NOMO-1 treated with dmso at 0.1 percent for 144 hours (cell line): ENCODE data around the gene ZNF208.
"Not testable (repeated sequence)": the region's sequence is repeated elsewhere in the genome, so short reads cannot be mapped to it uniquely, and the experiment has no call there.

Experiments
- DNase-seq: peaks from one replicate; lab custom pipeline; 2025; ENCODE audit not compliant: unreplicated experiment; lab: John Stamatoyannopoulos, UW

The ZNF208 gene

DNA sequence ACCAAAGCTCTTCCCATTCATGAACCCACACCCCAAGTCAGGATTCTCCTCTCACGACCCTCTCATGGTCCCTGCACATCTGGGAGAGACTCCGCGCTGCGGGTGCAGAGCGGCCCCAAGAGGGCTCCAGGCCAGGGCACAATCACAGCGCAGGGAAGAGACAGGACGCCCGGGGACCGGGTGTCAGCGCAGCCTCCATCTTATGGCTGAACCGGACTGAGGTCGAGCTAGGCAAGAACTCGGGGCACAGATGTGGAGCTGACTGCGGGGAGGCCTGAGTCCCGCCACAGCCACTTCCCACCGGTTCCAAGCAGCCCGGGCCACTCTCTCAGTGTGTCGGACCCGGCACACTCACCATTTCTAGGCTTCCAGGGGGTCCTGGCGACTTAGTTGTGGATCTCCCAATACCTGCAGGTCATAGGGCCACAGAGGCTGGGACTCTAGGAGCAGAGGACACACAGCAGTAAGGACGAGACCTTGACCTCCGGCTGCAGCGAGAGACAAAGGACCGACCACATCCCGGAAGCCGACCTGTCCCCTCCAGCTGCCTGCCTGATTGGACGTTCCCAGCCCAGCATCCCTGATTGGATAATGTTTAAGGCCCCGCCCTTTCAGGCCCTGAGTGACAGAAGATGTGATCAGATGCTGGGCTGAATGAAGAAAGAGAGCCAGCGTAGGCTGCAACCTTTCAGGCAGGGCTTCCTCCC, at the start of gene ZNF208:
Gene ZNF208 (minus strand): TSS at position 507 of the 707 bp plus-strand sequence. CDS start 149 bp downstream, at position 358.
- DNase-seq = not testable (repeated sequence)

DNA sequence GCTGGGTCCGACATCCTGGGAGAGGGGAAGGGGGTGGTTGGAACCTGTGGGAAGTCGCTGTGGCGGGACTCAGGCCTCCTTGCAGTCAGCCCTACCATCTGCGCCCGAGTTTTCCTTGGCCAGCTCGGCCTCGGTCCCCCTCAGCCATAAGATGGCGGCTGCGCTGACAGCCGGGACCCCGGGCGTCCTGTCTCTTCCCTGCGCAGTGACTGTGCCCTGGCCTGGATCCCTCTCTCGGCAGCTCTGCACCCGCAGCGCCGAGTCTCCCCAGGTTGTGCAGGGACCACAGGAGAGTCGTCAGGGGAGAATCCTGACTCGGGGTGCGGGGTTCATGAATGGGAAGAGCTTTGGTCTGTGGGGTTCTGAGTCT, 41.9 kb upstream of the ZNF208 start:
- no peak for DNase-seq

DNA sequence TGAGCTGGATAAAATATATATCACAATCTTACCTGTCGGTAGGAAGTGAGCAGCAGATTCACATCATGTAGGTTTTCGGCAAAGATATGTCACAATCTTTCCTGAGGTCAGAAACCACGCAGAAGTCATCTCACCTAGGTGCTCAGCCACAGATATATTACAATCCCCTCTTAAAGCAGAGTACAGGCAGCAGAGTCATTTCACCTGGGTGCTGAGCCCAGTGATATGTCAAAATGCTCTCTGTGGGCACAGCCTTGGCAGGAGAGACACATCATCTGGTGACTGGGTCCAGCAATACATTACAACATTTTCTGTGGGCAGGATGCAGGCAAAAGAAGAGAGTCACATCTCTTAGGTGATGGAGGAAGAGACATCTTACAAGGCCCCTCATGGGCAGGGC, 30.4 kb upstream of the ZNF208 start:
- not testable (repeated sequence) for DNase-seq

DNA sequence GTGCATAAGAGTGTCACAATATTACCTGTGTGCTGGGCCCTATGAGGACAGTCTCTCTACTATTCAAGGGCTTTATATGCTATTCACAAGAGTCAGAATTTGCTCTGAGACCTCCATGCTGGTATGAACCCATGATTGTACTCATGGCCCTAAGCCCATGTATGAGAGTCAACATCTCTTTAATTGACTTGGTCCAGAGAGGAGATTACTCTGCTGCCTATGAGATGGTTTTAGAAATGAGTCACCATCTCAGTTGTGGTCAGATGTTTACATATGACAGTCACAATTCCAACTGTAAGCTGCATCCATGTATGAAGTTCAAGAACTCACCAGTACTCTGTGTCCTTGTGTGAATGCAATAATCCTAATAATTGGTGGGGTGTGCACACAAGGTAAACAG, 19.9 kb upstream of the ZNF208 start:
- no peak for DNase-seq

DNA sequence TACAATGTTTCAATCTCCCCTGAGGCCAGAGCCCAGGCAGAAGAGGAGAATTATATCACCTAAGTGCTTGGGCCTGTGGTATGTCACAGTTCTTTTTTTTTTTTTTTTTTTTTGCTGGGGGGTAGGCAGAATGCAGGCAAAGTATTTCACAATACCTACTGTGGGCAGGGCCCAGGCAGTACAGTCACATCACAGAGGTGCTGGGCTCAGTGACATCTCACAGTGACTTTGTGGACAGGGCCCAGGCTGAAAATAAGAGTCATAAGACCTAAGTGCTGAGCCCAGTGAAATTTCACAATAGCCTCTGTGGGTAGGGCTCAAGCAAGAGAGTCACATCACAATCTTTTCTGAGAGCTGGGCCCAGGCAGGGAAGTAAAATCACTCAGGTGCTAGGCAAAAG, 15.9 kb upstream of the ZNF208 start:
- no peak for DNase-seq

DNA sequence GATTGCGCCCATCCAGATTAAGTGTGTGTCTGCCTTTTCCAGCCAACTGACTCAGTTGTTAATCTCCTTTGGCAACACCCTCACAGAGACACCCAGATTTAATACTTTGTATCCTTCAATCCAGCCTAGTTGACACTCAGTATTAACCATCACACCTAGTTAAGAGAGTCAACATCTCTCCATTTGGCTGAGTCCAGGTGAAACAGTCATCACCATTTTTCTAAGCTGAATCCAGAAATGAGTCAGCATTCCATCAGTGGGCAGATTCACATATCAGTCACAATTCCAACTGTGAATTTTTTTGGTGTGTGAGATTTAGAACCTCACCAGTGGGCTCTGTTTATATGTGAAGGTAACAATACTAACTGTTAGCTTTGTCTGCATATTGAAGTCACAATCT, 14.8 kb upstream of the ZNF208 start:
- not testable (repeated sequence) for DNase-seq

DNA sequence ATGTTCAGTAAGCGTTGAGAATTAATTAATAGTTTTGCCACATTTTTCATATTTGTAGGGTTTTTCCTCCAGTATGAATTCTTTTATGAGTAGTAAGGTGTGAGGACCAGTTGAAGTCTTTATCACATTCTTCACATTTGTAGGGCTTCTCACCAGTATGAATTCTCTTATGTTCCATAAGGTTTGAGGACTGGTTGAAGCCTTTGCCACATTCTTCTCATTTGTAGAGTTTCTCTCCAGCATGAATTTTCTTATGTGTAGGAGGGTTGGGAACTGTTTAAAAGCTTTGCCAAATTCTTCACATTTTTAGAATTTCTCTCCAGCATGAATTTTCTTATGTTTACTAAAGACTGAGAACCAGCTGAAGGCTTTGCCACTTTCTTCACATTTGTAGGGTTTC, 40.3 kb downstream of the ZNF208 start:
- no peak for DNase-seq

DNA sequence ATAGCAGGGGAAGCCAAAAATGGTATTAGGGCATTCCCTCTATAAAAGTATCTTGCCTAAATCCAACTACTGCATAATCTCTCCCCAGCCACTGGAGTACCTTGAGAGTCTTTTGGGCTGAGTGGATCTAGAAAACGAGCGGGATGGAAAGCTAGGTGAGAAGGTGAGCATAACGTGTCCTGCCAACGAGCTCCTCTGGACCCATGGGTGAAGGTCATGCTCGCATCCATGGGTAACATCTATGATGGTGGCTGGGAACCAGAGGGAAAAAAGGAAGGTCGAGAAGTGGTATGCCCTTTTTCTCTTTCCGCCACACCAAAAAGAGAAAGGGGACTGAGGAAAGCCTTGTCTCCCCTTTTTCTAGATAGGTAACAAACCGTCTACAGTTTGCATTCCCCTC, 63.0 kb downstream of the ZNF208 start:
- DNase-seq = no peak

DNA sequence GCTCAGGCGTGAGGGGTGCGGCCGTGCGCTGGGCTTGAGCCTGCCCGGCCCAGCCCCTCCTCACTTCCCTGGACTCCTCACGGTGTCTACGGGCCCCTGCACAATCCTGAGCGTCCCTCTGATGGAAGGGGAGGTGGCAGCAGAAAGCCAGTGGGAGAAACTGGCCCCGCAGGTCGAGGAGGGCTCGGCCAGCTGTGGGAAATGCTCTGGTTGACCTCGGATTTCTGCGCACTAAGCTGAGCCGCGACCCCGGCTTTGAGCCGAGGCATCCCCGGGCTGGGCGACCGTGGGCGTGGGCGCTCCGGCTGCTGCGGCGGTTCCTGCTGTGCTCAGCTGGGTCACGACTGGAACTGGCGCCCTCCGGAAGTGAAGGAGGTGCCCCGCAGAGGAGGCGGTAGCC, 70.1 kb downstream of the ZNF208 start:
- DNase-seq = no peak

DNA sequence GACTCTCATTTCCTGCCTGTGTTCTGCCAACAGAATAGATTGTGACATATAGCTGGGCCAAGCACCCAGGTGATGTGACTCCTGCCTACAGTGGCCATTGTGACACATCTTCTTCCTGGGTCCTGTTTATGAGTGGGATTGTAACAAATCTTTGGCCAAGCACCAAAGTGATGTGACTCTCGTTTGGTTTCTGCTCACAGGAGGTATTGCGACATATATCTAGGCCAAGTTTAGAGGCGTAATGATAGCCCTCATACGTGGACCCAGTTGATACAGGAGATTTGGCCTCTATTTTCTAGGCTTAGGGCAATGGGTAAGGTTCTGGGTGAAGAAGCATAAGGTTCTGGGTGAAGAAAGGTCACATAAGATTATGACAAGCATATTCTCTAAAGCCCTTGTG, 76.2 kb downstream of the ZNF208 start:
- DNase-seq = no peak

DNA sequence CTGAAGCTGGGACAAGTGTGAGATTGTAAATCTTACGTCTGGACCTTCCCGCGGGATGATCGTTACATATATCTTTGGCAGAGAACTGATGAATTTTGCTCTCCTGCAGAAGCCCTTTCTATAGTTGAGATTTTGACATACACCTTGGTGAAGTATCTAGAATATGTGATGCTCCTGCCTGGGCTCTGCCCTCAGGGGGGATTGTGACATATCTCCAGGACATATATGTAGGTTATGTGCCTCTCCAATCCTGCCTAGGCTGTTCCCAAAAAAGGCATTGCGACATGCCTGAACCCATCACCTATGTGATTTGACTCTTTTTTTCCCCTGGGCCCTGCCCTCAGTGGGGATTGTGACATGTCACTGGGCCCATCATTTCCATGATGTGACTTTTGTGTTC, 76.6 kb downstream of the ZNF208 start:
- no peak for DNase-seq

DNA sequence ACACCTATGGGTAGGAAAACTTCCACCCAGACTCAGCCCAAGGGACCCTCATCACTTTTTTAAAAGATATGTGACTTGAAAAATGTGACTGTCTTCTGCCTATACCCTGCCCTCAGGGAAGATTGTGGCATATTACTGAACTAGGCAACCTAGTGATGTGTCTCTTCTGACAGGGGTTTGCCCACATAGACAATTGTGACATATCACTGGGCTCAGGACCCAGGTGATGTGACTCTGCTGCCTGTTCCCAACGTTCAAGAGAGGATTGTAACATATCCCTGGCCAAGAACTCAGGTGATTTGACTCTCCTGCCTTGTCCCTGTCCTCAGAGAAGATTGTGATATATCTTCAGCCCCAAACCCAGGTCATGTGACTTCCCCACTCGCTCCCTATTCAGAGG, 88.5 kb downstream of the ZNF208 start:
- no peak for DNase-seq

DNA sequence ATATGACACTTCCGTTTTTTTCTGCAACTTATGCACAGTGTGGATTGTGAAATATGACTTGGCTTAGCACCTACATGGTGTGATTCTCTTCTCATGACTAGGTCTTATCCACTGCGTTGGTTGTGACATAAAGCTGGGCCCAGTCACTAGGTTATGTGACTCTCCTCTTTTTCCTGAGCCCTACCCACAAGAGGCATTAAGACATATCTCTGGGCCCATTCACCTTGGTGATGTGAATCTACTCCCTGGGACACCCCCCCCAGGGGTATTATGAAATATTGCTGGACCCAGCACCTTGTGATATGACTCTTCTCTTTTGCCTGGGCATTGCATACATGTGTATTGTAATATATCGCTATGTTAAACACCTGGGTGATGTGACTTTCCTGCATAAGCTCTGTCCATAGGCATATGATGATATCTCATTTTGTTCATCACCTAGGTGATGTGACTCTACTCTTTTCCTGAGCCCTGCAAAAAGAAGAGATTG, 89.0 kb downstream of the ZNF208 start:
- DNase-seq = no peak

DNA sequence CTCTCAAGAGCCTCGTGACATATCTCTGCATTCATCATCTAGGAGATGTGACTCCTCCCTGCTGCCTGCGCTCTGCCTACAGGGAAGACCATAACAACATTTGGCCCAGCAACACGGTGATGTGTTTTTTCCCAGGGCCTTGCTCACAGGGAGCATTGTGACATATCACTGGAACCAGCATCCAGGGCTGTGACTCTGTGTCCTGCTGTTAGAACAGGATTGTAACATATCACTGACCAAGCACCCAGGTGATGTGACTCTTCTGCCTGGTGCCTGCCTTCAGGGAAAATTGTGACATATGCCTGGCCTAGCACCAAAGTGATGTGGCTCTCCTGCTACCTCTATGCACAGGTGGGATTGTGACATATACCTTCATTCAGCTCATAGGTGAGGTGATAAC, 95.3 kb downstream of the ZNF208 start:
- DNase-seq = no peak

DNA sequence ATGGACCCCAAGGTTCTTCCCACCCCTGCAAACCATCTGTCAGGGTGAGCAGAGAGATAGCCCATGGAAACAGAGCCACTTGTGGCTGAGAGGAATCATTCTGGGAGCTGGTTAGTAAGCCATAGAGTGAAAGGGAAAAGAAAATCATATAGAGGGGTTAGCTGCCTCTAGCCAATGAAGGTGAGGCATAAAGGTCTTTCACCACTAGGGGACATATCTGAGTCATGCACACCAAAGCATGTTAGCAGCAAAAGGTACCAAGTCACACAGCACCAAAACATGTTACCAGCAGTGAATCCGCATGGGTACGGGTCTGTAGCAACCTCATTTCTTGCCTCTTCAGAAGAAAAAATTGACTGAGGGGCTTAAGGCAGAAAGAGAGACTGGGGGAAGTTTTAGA, 98.1 kb downstream of the ZNF208 start:
- no peak for DNase-seq

DNA sequence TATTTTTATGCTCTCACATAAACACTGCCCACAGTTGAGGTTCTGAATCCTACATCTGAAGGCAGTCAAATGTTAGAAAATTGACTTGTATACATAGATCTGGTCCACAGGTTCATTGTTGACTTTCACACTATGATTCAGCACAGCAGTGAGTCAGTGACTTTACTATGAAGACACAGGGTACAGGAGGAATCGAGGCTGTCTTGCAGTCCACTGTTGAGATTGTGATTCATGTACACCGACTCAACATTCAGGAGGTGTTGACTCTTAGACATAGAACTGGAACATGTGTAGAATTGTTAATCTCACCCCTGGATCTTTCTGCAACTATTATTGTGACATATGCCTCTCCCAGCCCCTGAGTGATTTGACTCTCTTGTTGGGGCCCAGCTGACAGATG, 100.4 kb downstream of the ZNF208 start:
- no peak for DNase-seq

DNA sequence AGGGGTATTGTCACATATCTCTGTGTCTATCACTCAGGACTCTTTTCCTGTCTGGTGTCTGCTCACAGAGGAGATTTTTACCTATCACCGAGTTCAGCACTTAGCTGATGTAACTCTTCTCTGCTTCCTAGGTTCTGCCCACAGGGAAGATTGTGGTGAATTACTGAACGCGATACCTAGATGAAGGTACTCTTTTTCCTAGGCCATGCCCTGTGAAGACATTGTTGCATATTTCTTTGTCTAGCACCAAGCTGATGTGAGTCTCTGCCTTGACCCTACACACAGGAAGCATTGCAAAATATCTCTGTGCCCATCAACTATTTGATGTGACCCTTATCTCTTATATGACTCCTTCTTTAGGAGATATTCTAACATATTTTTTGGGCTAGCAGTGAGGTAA, 102.7 kb downstream of the ZNF208 start:
- no peak for DNase-seq

DNA sequence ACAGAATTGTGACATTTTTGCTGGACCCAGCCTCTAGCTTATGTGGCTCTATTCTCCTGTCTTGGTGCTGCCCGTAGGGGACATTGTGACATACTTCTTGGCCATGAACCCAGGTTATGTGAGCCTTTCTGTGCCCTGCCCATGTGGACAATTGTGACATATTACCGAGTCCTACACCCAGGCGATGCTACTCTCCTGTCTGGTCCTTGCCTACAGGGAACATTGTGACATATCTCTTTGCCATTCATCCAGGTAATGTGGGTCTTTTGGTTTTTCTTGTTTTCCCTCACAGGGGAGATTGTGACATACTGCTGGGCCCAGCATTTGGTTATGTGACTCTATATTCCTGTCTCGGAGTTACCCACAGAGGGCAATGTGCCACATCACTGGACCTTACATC, 103.2 kb downstream of the ZNF208 start:
- no peak for DNase-seq

DNA sequence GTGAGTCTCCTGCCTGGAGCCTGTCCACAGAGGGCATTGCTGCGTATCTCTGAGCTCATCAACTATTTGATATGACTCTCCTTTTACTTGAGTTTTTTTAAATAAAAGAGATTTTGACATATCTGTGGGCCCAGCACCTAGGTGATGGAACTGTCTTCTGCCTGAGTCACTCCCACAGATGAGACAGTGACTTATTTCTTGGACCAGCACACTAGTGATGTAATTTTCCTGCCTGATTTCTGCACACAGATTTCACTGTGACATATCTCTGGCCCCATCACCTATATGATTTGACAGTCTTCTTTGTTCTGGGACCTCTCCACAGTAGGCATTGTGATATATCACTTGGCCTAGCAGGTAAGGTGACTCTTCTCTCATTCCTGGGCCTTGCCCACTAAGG, 108.2 kb downstream of the ZNF208 start:
- no peak for DNase-seq

DNA sequence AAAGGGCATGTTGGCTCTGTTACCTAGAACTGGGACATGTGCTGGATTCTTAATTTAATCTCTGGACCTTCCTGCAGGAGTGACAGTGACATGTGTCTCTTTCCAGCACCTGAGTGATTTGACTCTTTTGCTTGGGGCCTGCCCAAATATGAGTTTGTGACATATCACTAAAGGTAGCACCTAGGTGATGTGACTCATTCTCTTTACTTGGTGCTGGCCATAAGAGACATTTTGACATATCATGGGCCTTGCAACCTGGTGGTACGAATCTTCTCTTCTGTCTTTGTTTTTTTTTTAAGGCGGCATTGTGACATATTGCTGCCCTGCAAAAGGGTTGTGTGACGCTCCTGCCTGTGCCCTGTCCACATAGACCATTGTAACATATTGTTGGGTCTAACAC, 108.9 kb downstream of the ZNF208 start:
- DNase-seq = no peak

DNA sequence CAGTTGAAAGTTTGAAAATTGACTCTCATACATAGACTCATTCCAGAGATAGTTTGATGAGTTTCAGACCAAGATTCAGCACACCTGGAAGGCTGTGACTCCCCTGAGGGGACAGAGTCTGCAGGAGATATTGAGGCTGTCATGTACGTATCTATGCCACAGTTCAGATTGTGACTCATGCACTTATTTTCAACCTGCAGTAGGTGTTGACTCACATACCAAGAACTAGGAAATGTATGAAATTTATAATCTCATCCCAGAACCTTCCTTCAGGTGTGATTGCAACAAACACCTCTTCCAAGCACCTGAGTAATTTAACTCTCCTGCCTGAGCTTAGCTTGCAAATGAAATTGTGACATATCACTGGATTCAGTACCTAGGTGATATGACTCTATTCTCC, 110.3 kb downstream of the ZNF208 start:
- no peak for DNase-seq

DNA sequence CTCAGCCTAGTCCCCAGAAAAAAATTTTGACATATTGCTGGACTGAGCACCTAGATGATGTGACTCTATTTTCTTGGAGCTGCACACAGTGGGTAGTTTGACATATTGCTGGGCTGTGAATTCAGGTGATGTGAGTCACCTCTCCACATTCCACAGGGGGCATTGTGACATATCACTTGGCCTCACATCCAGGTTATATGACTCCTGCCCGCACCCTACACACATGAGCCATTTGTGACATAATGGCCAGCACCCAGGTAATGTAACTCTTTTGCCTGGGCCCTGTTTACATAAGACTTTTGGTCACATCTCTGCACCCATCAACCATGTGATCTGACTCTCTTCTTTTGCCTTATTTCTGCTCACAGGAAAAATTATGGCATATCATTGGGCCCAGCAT, 119.7 kb downstream of the ZNF208 start:
- no peak for DNase-seq

DNA sequence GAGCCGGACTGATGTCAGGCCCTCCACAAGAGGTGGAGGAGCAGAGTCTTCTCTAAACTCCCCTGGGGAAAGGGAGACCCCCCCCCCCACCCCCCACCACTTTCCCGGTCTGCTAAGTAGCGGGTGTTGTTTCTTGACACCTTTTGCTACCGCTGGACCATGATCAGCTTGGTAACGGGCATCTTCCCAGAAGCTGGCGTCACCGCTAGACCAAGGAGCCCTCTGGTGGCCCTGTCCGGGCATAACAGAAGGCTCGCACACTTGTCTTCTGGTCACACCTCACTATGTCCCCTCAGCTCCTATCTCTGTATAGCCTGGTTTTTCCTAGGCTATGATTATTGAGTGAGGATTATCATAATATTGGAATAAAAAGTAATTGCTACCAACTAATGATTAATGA, 120.7 kb downstream of the ZNF208 start:
- DNase-seq = not testable (repeated sequence)
